DMS79 treated with DMSO at 0.1 percent for 48 hours (cell line): ENCODE data around the gene TACC2.
A peak's percentile ranks its signal among the peaks of the same experiment; 100 is the strongest.
"Not testable (repeated sequence)": the region's sequence is repeated elsewhere in the genome, so short reads cannot be mapped to it uniquely, and the experiment has no call there.

ENCODE experiments used
- DNase-seq: peaks from one replicate; lab custom pipeline; 2025; lab: John Stamatoyannopoulos, UW

The TACC2 gene

DNA sequence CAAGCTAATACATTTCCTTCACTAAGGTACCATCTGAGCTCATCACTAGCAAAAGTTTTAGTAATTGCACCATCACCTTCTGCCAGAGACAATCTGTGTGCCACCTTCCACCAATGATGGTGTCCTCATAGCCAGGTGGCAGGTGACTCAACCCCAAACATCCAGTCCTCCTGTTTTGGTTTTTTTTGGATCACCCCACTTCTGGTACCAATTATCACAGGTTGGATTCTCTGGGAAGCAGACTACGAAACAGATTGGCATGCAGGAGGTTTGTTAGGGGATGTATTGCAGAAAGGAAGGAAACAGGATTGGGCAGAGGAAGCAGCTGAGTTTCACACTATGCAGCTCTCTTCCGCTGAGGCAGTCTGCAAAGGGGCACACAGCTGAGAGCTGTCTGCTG is 4.5 kb upstream of the TACC2 start:
- no peak for DNase-seq

DNA sequence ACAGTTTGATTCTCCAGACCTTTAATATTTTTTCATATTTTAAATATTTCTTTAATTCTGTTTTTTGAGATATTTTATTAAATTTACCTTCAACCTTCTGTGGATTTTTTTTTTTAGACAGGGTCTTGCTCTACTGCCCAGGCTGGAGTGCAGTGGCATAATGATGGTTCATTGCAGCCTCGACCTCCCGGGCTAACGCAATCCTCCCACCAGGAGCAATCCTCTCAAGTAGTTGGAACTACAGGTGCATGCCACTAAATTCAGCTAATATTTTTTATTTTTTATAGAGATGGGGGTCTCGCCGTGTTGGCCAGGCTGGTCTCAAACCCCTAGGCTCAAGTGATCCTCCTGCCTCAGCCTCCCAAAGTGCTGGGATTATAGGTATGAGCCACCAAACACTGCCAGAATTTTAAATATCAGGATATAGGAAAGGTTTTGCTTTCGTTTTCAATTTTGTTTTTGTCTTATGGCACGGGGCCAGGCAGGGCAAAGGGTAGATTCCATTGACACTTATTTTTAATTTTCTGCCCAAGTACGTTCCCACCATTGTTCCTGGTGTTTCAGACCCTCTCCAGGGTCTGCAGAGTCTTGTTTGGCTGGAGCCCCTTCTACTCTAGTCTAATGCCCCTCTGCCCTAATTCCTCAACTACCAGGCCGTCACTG is 1.2 kb downstream of the TACC2 start:
- DNase-seq = no peak

DNA sequence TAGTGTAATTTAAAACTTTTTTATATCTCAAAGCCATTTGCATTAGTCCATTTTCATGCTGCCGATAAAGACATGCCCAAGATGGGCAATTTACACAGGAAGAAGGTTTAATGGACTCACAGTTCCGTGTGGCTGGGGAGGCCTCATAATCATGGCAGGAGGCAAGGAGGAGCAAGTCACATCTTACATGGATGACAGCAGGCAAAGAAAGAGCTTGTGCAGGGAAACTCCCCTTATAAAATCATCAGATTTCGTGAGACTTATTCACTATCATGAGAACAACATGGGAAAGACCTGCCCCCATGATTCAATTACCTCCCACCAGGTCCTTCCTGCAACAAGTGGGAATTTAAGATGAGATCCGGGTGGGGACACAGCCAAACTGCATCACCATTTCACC is 2.8 kb downstream of the TACC2 start:
- not testable (repeated sequence) for DNase-seq

DNA sequence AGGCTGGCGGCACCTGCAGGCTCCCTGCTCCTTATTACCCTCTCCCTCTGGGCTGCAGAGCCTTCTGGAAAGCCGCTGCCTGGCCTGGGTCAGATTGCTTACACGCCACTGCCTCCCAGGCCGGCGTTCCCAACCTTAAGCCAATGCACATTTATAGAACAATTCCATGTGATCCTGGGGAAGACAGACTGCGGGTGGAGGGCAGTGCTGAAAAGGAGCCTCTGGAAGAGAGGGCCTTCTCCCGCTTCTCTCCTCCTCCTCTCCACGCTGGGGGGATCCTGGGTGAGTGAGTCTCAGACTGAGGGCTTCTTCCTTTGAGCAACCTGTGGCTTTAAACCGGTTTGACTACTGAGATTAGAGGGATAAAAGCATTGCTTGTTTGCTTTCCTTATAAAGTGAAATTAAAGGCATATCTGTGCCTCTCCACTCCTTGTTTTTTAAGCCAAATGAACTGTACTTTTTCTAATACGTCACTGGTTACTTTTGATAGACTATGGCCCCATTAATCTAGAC is 5.5 kb downstream of the TACC2 start:
- peak; percentile 37 for DNase-seq

DNA sequence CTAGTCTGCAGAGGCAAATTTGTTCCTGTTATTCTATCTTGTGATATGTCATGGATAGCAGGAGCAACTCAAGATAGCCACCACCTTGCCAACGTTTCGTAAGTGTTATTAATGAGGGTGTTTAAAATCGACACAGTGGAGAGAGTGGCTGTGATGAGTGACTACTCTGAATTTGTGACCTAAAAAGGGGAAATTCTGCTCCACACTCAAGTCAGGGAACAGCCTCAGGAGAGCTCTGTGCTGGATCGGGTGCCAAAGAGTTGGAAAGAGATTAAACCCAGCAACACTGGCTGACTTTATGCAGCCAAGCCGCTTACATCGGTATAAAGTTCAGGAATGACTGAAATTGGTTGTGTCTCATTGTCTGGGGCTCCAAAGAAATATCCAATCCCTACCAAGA is 9.5 kb downstream of the TACC2 start:
- no peak for DNase-seq

DNA sequence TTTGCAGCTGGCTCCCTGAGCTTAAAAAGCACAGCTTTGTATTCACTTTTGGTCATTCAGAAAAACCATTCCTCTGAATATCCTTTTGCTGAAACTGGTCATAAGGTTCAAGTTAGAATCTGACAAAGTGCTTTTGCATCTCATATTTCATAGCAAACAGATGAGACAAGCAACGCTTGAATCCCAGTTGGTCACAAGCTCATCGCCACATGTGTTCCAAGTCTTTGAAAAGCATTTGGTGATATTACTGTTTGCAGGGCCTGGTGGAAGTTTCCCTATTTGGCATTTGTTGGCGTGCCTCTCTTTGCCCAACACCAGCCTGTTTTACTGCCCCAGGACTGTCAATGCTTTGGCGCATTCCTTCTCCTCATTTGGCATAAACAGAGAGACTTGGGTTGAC is 10.3 kb downstream of the TACC2 start:
- no peak for DNase-seq

DNA sequence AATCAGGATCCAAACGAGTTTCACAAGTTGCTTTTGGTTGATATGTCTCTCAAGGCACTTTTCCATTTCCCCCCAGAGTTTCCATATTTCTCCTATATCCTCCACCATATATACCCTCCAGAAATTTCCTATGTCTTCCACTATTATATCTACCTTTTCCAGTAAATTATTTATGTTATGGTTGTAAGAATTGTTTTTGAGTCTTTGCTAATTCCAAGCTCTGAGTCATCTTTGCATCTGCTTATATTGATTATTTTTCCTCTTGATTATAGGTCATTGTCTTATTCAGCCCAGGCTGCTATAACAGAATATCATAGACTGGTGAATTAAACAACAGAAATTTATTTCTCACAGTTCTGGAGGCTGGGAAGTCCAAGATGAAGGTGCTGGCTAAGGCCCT is 12.7 kb downstream of the TACC2 start:
- no peak for DNase-seq

DNA sequence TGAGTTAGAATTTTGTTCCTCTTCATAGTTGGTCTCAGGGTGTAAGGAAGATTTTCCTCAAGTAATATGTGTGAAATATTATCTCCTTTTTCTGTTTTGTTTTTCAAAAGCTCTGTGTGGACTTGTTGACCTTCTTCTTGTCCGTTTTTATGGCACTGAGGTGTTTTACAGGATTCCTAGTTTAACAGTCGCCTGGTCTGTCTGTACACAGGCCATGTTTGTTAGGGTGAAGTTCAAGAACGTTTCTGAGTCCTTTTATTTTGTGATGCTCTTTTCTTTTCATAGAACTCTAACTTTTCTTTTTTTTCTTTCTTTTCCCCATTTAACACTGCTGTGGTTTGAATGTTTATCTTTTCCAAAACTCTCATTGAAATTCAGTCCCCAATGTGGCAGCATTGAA is 18.5 kb downstream of the TACC2 start:
- DNase-seq = no peak

DNA sequence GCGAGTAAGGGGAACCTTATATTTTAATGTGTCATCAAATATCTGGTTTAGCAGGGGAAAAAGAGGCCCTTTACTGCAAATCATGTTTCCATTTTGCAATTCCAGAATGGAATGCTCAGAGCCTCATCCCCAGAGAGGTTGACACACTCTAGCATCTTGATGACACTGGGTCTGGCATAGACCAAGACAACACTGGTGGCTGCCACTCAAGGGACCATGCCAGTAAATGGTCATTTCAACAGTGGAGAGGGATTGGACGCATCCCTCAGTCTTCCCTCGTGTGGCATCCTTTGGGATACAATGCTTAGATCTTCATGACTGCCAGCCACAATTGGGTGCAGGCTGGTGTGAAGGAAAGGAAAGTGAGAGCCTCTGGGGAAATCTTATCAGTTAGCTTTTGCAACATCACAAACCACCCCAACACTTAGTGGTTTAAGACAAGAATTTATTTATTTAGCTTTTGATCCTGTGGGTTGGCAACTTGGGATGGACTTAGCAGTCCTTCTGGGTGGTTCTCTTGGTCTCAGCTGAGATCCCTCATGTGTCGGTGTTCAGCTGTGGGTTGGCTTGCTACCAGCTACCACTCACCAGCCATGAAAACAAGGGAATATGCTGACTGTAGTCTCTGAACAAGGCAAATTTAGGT is 21.6 kb downstream of the TACC2 start:
- DNase-seq = no peak

DNA sequence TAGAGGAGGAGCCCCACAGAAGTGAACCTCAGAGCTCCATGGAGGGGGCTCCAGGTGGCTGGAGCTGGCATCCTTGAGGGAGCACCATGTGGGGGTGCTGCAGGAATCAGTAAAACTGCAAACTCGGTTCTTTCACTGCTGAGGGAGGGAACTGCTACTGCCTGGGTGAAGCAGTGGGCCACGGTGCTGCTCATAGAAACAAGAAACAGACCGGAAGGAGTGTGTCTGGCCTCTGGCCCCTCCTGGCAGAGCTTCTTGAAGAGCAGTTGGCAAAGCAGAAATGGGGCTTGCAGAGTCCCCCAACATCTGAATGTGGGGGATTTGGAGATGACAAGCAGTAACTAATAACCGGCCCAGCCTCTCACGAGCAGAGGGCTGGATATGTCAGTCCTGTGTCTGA is 23.8 kb downstream of the TACC2 start:
- no peak for DNase-seq

DNA sequence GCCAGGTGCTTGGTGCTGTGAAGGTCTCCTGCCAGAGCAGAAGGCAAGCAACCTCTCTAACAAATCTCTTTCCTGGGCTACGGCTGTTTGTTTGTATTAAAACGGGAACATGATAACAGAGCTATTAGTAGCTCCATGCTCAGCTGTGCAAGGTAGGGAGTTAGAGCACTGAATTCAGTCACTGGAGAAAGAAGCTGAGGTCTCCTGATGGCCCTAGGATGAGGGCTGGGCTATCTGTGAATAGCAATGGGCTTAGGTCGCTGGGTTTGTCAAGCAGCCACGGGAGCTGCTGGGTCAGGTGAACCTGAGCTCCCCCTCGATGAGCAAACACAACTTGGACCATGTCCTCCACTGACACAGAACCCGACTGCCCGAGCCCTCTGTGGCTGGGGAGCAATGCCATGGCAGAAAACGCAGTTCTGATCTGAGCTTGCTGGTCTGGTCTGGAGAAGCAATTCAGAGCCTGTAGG is 24.4 kb downstream of the TACC2 start:
- DNase-seq = no peak

DNA sequence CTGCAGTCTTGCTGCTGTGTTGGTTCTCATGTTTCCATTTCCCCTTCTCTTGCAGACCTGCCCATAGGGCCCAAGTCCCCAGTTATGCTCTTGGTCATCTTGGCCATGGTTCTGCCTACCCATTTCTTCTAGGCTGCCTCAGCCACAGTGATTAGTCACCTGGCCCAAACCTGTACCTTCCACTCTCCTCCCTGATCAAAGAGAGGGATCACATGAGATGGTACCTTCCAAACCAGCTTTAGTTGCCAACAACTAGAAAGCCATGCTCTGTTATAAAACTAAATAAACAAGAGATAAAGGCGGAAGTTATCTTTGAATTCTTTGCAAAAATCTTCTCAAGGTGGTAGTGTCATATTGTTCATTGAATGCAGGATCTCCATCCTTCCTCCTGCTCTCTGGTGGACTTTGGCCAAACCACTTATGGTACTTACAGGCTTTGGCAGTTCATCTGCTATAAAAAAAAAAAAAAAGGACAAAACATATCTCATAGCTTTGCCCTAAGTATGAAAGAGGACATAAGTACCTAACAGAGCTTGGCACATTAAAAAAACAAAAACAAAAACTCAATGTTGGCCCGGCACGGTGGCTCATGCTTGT is 25.8 kb downstream of the TACC2 start:
- no peak for DNase-seq

DNA sequence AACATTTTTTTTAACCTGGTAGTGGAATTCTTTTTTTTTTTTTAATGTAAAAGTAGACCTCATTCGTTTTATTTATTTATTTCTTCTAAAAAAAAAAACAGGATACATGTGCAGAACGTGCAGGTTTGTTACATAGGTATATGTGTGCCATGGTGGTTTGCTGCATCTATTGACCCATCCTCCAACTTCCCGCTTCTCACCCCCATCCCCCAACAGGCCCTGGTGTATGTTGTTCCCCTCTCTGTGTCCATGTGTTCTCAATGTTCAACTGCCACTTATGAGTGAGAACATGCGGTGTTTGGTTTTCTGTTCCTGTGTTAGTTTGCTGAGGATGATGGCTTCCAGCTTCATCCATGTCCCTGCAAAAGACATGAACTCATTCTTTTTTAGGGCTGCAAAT is 29.0 kb downstream of the TACC2 start:
- not testable (repeated sequence) for DNase-seq

DNA sequence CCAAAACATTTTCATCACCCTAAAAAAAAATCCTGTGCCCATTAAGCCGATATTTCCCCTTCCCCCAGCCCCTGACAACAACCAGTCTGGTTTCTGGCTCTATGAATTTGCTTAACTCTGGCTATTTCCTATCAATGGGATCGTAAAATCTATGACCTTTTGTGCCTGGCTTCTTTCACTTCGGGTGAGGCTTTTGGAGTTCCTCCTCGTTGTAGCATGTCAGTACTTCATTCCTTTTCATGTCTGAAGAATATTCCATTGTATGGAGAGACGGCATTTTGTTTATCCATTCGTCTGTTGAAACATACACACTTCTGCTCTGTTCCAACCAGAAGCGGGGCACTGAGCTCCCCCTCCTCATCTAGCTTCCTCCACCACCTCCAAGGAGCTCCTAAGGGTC is 29.5 kb downstream of the TACC2 start:
- no peak for DNase-seq

DNA sequence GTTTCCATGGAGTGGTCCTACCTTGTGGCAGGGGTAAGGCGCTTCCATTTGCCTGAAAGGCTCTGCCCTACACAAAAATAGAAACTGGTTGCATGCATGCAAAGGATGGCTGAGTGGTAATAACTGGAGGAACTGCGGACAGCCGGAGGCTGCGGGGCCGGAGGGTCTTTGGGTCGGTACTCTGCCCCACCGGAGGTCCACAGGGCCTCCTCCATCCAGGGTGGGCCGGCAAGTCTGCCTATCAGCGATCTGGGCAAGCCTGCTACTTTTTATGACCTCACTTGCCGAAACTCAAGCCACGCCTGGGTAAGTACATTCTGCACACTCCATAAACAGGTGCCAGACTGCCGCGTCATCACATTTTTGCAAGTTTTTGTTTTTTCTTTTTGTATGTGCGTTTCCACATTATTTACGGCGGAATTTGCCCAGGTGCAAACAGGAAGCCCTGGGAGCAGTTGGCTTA is 30.0 kb downstream of the TACC2 start:
- peak; percentile 52 for DNase-seq

DNA sequence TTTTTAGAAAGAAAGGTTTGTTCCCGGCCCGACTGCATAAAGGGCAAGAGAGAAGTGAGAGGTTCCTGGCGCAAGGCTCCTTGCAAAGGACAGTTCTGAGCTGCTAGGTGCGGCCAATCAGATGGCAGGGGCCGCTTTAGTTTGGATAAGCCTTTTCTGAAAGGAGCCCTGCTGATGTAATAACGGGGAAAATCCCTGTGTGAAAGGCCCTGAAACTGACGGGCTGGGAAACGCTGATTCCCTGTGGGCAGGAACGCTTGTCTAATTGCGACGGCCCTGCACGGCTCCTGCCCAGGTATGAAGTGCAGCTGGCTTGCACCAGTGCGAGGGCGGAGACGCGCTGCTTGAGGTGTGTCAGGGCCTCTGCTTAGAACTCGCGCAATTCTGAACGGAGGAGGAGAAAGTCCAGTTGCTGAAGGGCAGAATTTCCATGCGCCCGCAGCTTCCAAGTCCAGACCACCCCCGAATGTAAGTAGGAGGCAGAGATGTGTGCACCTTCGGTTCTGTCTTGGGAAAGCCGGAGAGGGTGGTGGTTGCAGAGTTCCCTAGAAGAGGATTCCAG is 30.5 kb downstream of the TACC2 start:
- peak; percentile 61 for DNase-seq

DNA sequence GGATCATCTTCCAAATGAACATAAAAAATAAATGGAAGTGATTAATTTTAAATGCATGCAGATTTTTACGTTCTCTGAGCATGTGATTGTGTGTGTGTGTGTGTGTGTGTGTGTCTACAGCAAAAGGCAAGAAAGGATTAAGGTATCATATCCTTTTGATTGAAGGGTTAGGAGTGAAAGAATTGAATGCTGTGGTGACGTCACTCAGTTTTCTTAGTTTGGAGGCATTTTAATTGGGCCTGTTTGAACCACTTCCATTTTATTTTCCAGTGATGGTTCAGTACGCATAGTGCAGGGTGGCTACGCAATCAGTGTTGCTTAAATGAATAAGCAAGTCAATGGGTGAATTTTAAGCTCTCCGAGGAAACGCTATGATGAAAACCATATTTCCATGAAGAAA is 31.3 kb downstream of the TACC2 start:
- DNase-seq = no peak

DNA sequence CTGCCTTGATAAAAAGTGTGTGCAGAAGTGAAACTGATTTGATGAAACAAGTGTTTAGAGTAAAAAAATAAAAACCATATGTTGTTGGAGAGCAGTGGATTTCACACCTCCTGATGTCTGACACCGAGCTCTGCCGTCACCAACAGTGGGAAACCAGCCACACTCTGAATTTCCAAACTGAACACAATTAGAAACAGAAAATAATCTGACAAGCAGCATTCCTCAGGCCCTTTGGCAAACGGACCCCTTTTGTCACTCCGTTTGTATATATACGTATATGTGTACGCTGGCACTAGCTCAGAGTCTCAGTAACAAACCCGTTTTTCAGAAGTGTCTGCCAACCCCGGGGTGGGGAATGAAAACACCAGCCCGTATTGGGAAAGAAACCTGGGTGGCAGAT is 32.4 kb downstream of the TACC2 start:
- DNase-seq = no peak

DNA sequence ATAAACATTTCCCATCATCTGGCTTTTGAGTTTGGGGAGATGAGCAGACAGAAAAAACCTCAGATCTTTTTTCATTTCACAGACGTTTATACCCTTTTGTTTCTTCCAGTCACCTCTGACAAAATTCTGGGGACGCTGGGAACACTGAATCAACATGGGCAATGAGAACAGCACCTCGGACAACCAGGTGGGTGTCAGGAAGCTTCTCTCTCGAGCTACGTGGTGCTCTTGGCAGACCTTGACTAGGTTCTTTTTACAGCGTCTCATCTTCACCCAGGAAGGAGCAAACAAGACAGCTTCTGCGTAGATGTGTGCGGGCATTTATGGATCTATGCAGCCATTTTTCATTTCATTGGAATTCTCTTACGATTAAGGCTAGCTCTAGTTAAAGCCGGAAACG is 32.9 kb downstream of the TACC2 start:
- DNase-seq = no peak

DNA sequence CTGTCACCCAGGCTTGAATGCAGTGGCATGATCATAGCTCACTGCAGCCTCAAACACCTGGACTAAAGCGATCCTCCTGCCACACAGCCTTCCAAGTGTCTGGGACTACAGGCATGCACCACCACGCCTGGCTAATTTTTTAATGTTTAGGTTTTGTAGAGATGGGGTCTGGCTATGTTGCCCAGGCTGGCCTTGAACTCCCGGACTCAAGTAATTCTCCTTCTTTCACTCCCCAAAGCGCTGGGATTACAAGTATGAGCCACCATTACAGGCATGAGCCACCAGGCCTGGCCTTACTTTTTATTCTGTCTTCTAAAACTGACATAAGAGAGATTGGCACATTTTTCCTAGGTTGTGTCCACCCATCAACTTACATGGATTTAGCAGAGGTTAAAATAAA is 33.3 kb downstream of the TACC2 start:
- no peak for DNase-seq

DNA sequence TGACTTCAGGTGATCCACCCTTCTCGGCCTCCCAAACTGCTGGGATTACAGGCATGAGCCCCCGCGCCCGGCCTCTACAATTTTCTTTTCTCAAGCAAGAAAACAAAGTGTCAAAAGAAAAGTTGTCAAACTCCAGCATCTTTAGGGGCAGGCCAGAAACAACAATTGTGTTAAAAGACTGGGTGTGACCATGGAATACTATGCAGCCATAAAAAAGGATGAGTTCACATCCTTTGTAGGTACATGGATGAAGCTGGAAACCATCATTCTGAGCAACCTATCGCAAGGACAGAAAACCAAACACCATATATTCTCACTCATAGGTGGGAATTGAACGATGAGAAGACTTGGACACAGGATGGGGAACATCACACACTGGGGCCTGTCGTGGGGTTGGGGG is 34.3 kb downstream of the TACC2 start:
- not testable (repeated sequence) for DNase-seq

DNA sequence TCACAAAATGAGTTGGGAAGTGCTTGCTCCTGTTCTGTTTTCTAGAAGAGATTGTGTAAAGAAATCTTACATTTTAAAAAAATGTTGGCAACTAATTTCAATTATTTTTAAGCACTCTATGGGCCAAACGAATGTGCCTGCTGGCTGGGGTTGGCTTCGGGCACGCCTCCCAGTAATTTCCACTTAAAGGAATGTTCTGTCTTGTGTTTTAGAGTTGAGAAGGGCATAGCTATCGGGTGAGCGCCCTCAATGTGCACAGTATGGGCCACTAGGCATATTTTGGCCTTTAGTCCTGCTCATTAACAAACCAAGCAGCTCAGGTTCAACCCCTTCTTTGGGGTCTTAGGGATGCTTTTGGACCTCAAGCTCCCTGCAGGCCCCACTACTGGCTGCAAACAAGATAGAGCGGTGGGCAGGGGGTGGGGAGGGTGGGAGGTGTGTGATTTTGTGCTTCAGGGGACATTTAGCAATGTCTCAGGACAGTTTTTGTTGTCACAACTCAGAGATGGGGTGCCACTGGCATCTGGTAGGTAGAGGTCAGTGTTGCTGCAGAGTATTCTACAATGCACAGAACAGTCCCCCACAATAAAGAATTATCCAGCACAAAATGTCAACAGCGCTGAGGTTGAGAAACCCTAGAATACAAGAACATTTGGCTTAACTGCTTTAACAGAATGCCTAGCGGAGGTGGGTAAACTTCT is 40.7 kb downstream of the TACC2 start:
- no peak for DNase-seq
